Astrocyte (in vitro differentiated cells and primary cell): Measurements from ENCODE around the gene RALGDS. TPM values are rescaled to one million over a fixed set of nuclear protein-coding genes. Genes with fewer than 3 reads are reported as not detected.
A peak's percentile ranks its signal among the peaks of the same experiment; 100 is the strongest.

Experiments
- DNase-seq: peaks from one replicate; pipeline ENCODE4 v3.0.0-alpha.2; 2010; ENCODE audit warnings: low read depth
- FAIRE-seq: peaks from 2 replicates; lab custom pipeline; 2011; peaks lifted over from hg19 to GRCh38; lab: Jason Lieb, UNC
- H2AFZ ChIP-seq: 2 replicates; pipeline ENCODE4 v1.6.0; 2012; ENCODE audit warnings: low read depth, low read length, inconsistent platforms
- H3K27ac ChIP-seq: 2 replicates; pipeline ENCODE4 v1.5.1; 2011; ENCODE audit warnings: low read depth, low read length, inconsistent platforms
- H3K27me3 ChIP-seq: 2 replicates; pipeline ENCODE4 v1.6.0; 2011; ENCODE audit warnings: low read length, inconsistent platforms; ENCODE audit not compliant: insufficient read depth
- H3K36me3 ChIP-seq: 2 replicates; pipeline ENCODE4 v1.5.1; 2011; ENCODE audit warnings: low read length, inconsistent platforms; ENCODE audit not compliant: insufficient read depth
- H3K4me1 ChIP-seq: 2 replicates; pipeline ENCODE4 v1.5.1; 2011; ENCODE audit warnings: low read length, inconsistent platforms; ENCODE audit not compliant: insufficient read depth
- H3K4me2 ChIP-seq: 2 replicates; pipeline ENCODE4 v1.6.0; 2012; ENCODE audit warnings: low read length, inconsistent platforms
- H3K4me3 ChIP-seq: 2 replicates; pipeline ENCODE4 v1.5.1; 2011; ENCODE audit warnings: low read depth, mild to moderate bottlenecking, low read length, inconsistent platforms; ENCODE audit not compliant: insufficient read depth
- H3K79me2 ChIP-seq: 2 replicates; pipeline ENCODE4 v1.6.0; 2012; ENCODE audit warnings: mild to moderate bottlenecking, low read length, inconsistent platforms; ENCODE audit not compliant: insufficient read depth
- H3K9ac ChIP-seq: 2 replicates; pipeline ENCODE4 v1.6.0; 2012; ENCODE audit warnings: mild to moderate bottlenecking, low read length, inconsistent platforms
- H3K9me3 ChIP-seq: 2 replicates; pipeline ENCODE4 v1.5.1; 2012; ENCODE audit warnings: low read depth, mild to moderate bottlenecking, low read length, inconsistent platforms; ENCODE audit not compliant: insufficient read depth
- H4K20me1 ChIP-seq: 2 replicates; pipeline ENCODE4 v1.6.0; 2012; ENCODE audit warnings: low read length, inconsistent platforms; ENCODE audit not compliant: insufficient read depth
- H3K27ac Mint-ChIP-seq: one replicate; pipeline ENCODE4 v1.8.0; 2021; ENCODE audit warnings: mild to moderate bottlenecking, mixed read lengths; ENCODE audit not compliant: unreplicated experiment
- H3K27me3 Mint-ChIP-seq: one replicate; pipeline ENCODE4 v1.8.0; 2021; ENCODE audit warnings: low read depth, mixed read lengths; ENCODE audit not compliant: unreplicated experiment
- H3K36me3 Mint-ChIP-seq: one replicate; pipeline ENCODE4 v1.8.0; 2021; ENCODE audit warnings: low read depth, mixed read lengths; ENCODE audit not compliant: unreplicated experiment
- H3K4me1 Mint-ChIP-seq: one replicate; pipeline ENCODE4 v1.8.0; 2021; ENCODE audit warnings: low read depth, mixed read lengths; ENCODE audit not compliant: unreplicated experiment
- H3K4me3 Mint-ChIP-seq: one replicate; pipeline ENCODE4 v1.8.0; 2021; ENCODE audit warnings: mild to moderate bottlenecking, moderate library complexity, mixed read lengths; ENCODE audit not compliant: unreplicated experiment
- H3K9me3 Mint-ChIP-seq: one replicate; pipeline ENCODE4 v1.8.0; 2021; ENCODE audit warnings: mild to moderate bottlenecking, mixed read lengths; ENCODE audit not compliant: unreplicated experiment
- EZH2 ChIP-seq: IDR thresholded peaks from 2 replicates; pipeline ENCODE4 v1.6.1; 2012; ENCODE audit warnings: mild to moderate bottlenecking, low read length, inconsistent platforms; ENCODE audit not compliant: insufficient read depth
- total RNA-seq: library from RNA; stranded (reverse); gene quantifications from 2 replicates; pipeline ENCODE4 v1.2.1, GENCODE V29; 2021
- TF ChIP-seq, protein P1 (sequence below): IDR thresholded peaks from 2 replicates; pipeline ENCODE4 v1.5.1; 2011; ENCODE audit warnings: low read depth, mild to moderate bottlenecking, inconsistent platforms, low read length, moderate library complexity; ENCODE audit not compliant: insufficient read depth

The RALGDS gene
- total RNA-seq, 1 donor from 2014 or later: 46.6 TPM

DNA sequence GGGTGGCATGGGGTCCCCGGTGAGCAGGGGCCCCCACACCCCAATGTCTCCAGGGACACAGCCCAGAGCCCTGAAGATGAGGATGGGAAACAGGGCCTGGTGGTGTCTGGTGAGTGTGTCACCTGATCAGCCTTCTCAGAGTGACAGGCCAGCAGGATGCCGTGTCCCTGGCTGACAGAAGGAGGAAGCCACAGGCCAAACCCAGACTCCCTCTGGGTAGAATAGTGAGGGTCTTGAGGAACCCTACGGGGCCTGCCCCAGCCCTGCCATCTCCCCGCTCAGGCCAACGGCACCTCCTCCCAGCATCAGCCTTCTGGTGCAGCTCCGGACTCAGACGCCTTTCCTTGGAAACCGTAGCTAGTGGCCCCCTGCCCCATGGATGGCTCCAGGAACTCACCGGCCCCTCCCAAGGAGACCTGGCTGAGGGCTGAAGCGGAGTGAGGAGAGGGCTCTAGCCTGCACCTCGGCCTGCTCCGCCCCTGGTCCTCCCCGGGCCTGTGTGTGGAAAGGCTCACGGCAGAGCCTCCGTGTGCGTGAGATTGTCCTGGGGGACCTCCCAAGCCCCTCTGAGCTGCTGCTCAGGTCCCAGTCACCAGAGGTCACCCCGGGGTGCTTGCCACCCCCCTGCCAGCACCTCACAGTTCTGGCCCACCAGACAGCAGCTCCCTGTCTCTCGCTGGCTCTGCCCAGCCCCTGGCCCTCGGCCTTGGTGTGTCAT is 6.0 kb downstream of the RALGDS start:
- no peak overlapping the region for H3K4me3 Mint-ChIP-seq

GRCh38 chr9:133113949-133114885 is 6.8 kb downstream of the RALGDS start:
- H3K36me3 Mint-ChIP-seq: peaks cover 14% of the 10 kb centered on the region
- FAIRE-seq: no peak
- Histone ChIP-seq H3K36me3 (no peaks in the 10 kb centered on the region), H3K9ac (peak overlapping the region; percentile 60), H3K27ac (peak overlapping the region; percentile 2), H3K4me3 (no peak overlapping the region), H3K4me1 (peaks cover 49% of the 10 kb centered on the region), H2AFZ (no peak overlapping the region), H3K27me3 (no peaks in the 10 kb centered on the region), H3K4me2 (peak overlapping the region; percentile 76), H3K9me3 (no peaks in the 10 kb centered on the region), H3K79me2 (peaks cover 63% of the 10 kb centered on the region), H4K20me1 (peaks cover 84% of the 10 kb centered on the region)
- no peaks in the 10 kb centered on the region for H3K27me3 Mint-ChIP-seq
- DNase-seq: no peak
- H3K4me3 Mint-ChIP-seq: no peak overlapping the region
- peaks cover 23% of the 10 kb centered on the region for H3K4me1 Mint-ChIP-seq
- no peaks in the 10 kb centered on the region for H3K9me3 Mint-ChIP-seq
- no peak for TF ChIP-seq EZH2
- no peak overlapping the region for H3K27ac Mint-ChIP-seq

More for the DNA sequence above, 6.0 kb downstream of the RALGDS start:
- Histone ChIP-seq H3K27ac (peak overlapping the region; percentile 17), H4K20me1 (peaks cover 87% of the 10 kb centered on the region), H3K4me3 (no peak overlapping the region), H3K9ac (peak overlapping the region; percentile 60), H3K4me2 (peak overlapping the region; percentile 52), H3K79me2 (peaks cover 70% of the 10 kb centered on the region), H3K9me3 (no peaks in the 10 kb centered on the region), H2AFZ (no peak overlapping the region), H3K4me1 (peaks cover 57% of the 10 kb centered on the region), H3K36me3 (no peaks in the 10 kb centered on the region), H3K27me3 (no peaks in the 10 kb centered on the region)
- FAIRE-seq (no peak), DNase-seq (no peak)
- TF ChIP-seq, protein P1, sequence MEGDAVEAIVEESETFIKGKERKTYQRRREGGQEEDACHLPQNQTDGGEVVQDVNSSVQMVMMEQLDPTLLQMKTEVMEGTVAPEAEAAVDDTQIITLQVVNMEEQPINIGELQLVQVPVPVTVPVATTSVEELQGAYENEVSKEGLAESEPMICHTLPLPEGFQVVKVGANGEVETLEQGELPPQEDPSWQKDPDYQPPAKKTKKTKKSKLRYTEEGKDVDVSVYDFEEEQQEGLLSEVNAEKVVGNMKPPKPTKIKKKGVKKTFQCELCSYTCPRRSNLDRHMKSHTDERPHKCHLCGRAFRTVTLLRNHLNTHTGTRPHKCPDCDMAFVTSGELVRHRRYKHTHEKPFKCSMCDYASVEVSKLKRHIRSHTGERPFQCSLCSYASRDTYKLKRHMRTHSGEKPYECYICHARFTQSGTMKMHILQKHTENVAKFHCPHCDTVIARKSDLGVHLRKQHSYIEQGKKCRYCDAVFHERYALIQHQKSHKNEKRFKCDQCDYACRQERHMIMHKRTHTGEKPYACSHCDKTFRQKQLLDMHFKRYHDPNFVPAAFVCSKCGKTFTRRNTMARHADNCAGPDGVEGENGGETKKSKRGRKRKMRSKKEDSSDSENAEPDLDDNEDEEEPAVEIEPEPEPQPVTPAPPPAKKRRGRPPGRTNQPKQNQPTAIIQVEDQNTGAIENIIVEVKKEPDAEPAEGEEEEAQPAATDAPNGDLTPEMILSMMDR: no peak
- no peak for TF ChIP-seq EZH2
- no peak overlapping the region for H3K27ac Mint-ChIP-seq
- no peaks in the 10 kb centered on the region for H3K27me3 Mint-ChIP-seq
- peaks cover 10% of the 10 kb centered on the region for H3K36me3 Mint-ChIP-seq
- no peaks in the 10 kb centered on the region for H3K9me3 Mint-ChIP-seq
- peaks cover 26% of the 10 kb centered on the region for H3K4me1 Mint-ChIP-seq

GRCh38 chr9:133113163-133113948 is 7.7 kb downstream of the RALGDS start:
- H3K4me1 ChIP-seq: peaks cover 42% of the 10 kb centered on the region
- FAIRE-seq (no peak), DNase-seq (peak; percentile 83)
- peak overlapping the region; percentile 2 for H3K27ac ChIP-seq
- H3K79me2 ChIP-seq: peaks cover 54% of the 10 kb centered on the region
- Mint-ChIP-seq H3K36me3 (peaks cover 14% of the 10 kb centered on the region), H3K4me3 (peak overlapping the region; percentile 50), H3K4me1 (peaks cover 18% of the 10 kb centered on the region), H3K27me3 (no peaks in the 10 kb centered on the region), H3K27ac (peak overlapping the region; percentile 27), H3K9me3 (no peaks in the 10 kb centered on the region)
- peaks cover 76% of the 10 kb centered on the region for H4K20me1 ChIP-seq
- H2AFZ ChIP-seq: no peak overlapping the region
- peak overlapping the region; percentile 60 for H3K9ac ChIP-seq
- TF ChIP-seq, protein P1: no peak
- TF ChIP-seq EZH2: no peak
- H3K9me3 ChIP-seq: no peaks in the 10 kb centered on the region
- no peak overlapping the region for H3K4me3 ChIP-seq
- no peaks in the 10 kb centered on the region for H3K36me3 ChIP-seq
- no peaks in the 10 kb centered on the region for H3K27me3 ChIP-seq
- peak overlapping the region; percentile 76 for H3K4me2 ChIP-seq
